OCI-LY1 (cell line): ENCODE data around the gene ALKBH3.

ENCODE experiments used
- H2AFZ ChIP-seq: fragments of 200-600 bp; sonication (generic), shearing (Covaris generic); 2 replicates; pipeline ENCODE4 v1.6.0; 2014; ENCODE audit warnings: antibody characterized with exemption, mild to moderate bottlenecking, low read length
- H3F3A ChIP-seq: fragments of 200-600 bp; sonication (generic), shearing (Covaris generic); 2 replicates; pipeline ENCODE4 v1.6.0; 2014; ENCODE audit warnings: mild to moderate bottlenecking, antibody characterized with exemption, low read length, moderate library complexity; ENCODE audit not compliant: insufficient read depth
- H3K27ac ChIP-seq: fragments of 200-600 bp; sonication (generic); 2 replicates; pipeline ENCODE4 v1.5.1; 2014; ENCODE audit warnings: low read length, mixed run types, mild to moderate bottlenecking, low read depth; ENCODE audit not compliant: poor library complexity, severe bottlenecking
- H3K27me3 ChIP-seq: fragments of 200-600 bp; sonication (generic); 2 replicates; pipeline ENCODE4 v1.6.0; 2014; ENCODE audit warnings: antibody characterized with exemption, mild to moderate bottlenecking, low read length, moderate library complexity; ENCODE audit not compliant: insufficient read depth
- H3K36me3 ChIP-seq: fragments of 200-600 bp; sonication (generic); 2 replicates; pipeline ENCODE4 v1.6.1; 2014; ENCODE audit warnings: mild to moderate bottlenecking, antibody characterized with exemption, low read length, moderate library complexity, mixed read lengths; ENCODE audit not compliant: insufficient read depth
- H3K4me1 ChIP-seq: fragments of 200-600 bp; sonication (generic); 2 replicates; pipeline ENCODE4 v1.5.1; 2014; ENCODE audit warnings: mild to moderate bottlenecking, low read length, moderate library complexity; ENCODE audit not compliant: insufficient read depth, severe bottlenecking
- H3K4me2 ChIP-seq: fragments of 200-600 bp; sonication (generic), shearing (Covaris generic); 2 replicates; pipeline ENCODE4 v1.6.1; 2014; ENCODE audit warnings: low read length
- H3K4me3 ChIP-seq: fragments of 200-600 bp; sonication (generic); 2 replicates; pipeline ENCODE4 v1.5.1; 2014; ENCODE audit warnings: low read length, low read depth, mild to moderate bottlenecking, mixed read lengths; ENCODE audit not compliant: poor library complexity, severe bottlenecking
- H3K79me2 ChIP-seq: fragments of 200-600 bp; shearing (Covaris generic); 2 replicates; pipeline ENCODE4 v1.6.1; 2016; ENCODE audit warnings: mixed run types, low read length, mixed read lengths; ENCODE audit not compliant: insufficient read depth
- H3K9ac ChIP-seq: fragments of 200-600 bp; sonication (generic), shearing (Covaris generic); 2 replicates; pipeline ENCODE4 v1.6.1; 2014; ENCODE audit warnings: mild to moderate bottlenecking, low read length, mixed read lengths
- H3K9me2 ChIP-seq: fragments of 200-600 bp; sonication (generic), shearing (Covaris generic); 2 replicates; pipeline ENCODE4 v1.6.1; 2014; ENCODE audit warnings: low read depth, mild to moderate bottlenecking, low read length, mixed read lengths
- H3K9me3 ChIP-seq: fragments of 200-600 bp; shearing (Covaris generic); 2 replicates; pipeline ENCODE4 v1.6.1; 2014; ENCODE audit warnings: low read length, mixed read lengths
- H4K20me1 ChIP-seq: fragments of 200-600 bp; sonication (generic), shearing (Covaris generic); 2 replicates; pipeline ENCODE4 v1.6.0; 2016; ENCODE audit warnings: mild to moderate bottlenecking, low read length; ENCODE audit not compliant: insufficient read depth
- EZH2 ChIP-seq: fragments of 200-600 bp; sonication (generic), shearing (Covaris generic); IDR thresholded peaks from 2 replicates; pipeline ENCODE4 v1.8.0; 2017; ENCODE audit warnings: borderline replicate concordance, mixed run types, mild to moderate bottlenecking, antibody characterized with exemption, low read length, moderate library complexity, mixed read lengths
- TF ChIP-seq, protein P1 (sequence below): fragments of 200-600 bp; sonication (generic), shearing (Covaris generic); IDR thresholded peaks from 2 replicates; pipeline ENCODE4 v1.5.1; 2017; ENCODE audit warnings: mild to moderate bottlenecking, antibody characterized with exemption, low read length, moderate library complexity, mixed read lengths

The ALKBH3 gene

DNA sequence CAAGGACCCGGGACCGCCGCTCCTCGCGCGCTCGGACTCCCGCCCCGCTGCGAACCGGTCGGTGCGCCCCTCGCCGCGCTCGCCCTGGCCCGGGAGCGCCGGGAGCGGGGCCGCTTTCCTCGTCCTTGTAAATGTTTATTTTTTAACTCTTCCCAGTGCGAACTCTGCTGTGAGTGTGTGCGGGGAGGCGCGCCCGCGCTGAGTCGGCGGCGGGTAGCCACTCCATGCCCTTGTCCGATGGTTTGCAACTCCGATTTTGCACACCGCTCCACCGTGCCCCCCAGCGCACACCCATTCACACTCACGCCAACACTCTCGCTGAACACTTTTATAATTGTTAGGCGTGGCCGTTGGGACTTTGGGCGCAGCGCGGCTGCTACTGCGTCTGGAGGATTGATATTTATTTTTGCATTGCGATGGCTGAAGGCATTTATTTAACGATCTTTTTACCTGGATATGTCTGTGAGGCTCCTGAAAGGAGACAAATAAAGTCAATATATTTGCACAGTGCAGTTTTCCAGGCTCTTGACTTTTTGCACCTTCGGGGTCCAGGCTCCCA lies 62.8 kb downstream of the ALKBH3 start:
- H3K4me3 ChIP-seq: no peak overlapping the region
- H3F3A ChIP-seq: no peaks in the 10 kb centered on the region
- no peaks in the 10 kb centered on the region for H3K36me3 ChIP-seq
- no peaks in the 10 kb centered on the region for H3K27me3 ChIP-seq
- no peaks in the 10 kb centered on the region for H3K4me1 ChIP-seq
- H3K4me2 ChIP-seq: no peak overlapping the region
- TF ChIP-seq EZH2: no peak
- TF ChIP-seq, protein P1, sequence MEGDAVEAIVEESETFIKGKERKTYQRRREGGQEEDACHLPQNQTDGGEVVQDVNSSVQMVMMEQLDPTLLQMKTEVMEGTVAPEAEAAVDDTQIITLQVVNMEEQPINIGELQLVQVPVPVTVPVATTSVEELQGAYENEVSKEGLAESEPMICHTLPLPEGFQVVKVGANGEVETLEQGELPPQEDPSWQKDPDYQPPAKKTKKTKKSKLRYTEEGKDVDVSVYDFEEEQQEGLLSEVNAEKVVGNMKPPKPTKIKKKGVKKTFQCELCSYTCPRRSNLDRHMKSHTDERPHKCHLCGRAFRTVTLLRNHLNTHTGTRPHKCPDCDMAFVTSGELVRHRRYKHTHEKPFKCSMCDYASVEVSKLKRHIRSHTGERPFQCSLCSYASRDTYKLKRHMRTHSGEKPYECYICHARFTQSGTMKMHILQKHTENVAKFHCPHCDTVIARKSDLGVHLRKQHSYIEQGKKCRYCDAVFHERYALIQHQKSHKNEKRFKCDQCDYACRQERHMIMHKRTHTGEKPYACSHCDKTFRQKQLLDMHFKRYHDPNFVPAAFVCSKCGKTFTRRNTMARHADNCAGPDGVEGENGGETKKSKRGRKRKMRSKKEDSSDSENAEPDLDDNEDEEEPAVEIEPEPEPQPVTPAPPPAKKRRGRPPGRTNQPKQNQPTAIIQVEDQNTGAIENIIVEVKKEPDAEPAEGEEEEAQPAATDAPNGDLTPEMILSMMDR: no peak
- no peak overlapping the region for H3K9ac ChIP-seq
- no peaks in the 10 kb centered on the region for H3K9me3 ChIP-seq
- H4K20me1 ChIP-seq: no peaks in the 10 kb centered on the region
- H3K9me2 ChIP-seq: no peaks in the 10 kb centered on the region
- H3K79me2 ChIP-seq: no peaks in the 10 kb centered on the region
- H3K27ac ChIP-seq: no peak overlapping the region
- H2AFZ ChIP-seq: no peak overlapping the region

- Histone ChIP-seq H3K4me1 (no peaks in the 10 kb centered on the region), H3K79me2 (no peaks in the 10 kb centered on the region), H3K9ac (no peak overlapping the region), H3K9me3 (no peaks in the 10 kb centered on the region), H3F3A (no peaks in the 10 kb centered on the region), H3K36me3 (no peaks in the 10 kb centered on the region), H3K9me2 (no peaks in the 10 kb centered on the region), H4K20me1 (no peaks in the 10 kb centered on the region), H3K4me2 (no peak overlapping the region), H3K27ac (no peak overlapping the region), H3K4me3 (no peak overlapping the region), H2AFZ (no peak overlapping the region), H3K27me3 (no peaks in the 10 kb centered on the region)
- TF ChIP-seq, protein P1: no peak
- no peak for TF ChIP-seq EZH2
These were observed 63.5 kb downstream of the ALKBH3 start for GRCh38 chr11:43943931-43944751.

GRCh38 chr11:43944761-43945311 lies 64.2 kb downstream of the ALKBH3 start:
- Histone ChIP-seq H3K4me3 (no peak overlapping the region), H3K79me2 (no peaks in the 10 kb centered on the region), H2AFZ (no peak overlapping the region), H3K27me3 (no peaks in the 10 kb centered on the region), H3K9me3 (no peaks in the 10 kb centered on the region), H3K4me2 (no peak overlapping the region), H3K36me3 (no peaks in the 10 kb centered on the region), H3K9ac (no peak overlapping the region), H3K9me2 (no peaks in the 10 kb centered on the region), H4K20me1 (no peaks in the 10 kb centered on the region), H3F3A (no peaks in the 10 kb centered on the region), H3K4me1 (no peaks in the 10 kb centered on the region), H3K27ac (no peak overlapping the region)
- TF ChIP-seq, protein P1: peak; percentile 90
- no peak for TF ChIP-seq EZH2
